Measurements from ENCODE around the gene KIZ. TPM values are rescaled to one million over a fixed set of nuclear protein-coding genes. Genes with fewer than 3 reads are reported as not detected.

Gene KIZ
- total RNA-seq, 1 donor from 2014 or later = 21.1 TPM

DNA sequence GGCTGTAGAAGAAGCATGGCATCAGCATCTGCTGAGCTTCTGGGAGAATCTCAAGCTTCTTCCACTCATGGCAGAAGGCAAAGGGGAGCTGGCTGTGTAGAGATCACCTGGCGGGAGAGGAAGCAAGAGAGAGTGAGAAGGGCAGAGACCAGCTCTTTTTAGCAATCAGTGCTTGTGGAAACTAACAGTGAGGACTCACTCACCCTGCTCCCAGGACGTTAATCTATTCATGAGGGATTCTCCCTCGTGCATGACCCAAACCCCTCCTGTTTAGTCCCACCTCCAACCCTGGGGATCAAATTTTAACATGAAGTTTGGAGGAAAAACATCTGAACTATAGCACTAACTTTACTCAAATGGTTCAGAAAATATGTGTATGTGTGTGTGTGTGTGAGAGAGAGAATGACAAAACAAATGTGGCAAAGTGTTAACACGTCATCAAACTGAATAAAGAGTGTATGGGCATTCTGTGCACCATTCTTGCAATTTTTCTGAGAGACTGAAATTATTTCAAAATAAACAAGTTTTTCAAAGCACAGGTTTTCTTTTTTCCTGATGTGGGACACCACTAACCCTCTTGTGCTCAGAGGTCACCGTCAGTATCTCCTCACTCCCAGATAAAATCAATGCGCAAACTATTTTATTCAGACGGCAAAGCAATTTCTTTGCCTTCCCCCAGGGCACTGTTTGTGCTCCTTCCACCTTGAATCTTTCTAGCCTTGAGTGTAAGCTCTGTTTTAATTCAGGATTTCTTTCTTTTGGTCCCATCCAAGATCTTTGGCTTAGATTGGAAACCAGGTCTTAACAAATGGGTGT, 154.0 kb downstream of the KIZ start:
- TF ChIP-seq, protein P1, sequence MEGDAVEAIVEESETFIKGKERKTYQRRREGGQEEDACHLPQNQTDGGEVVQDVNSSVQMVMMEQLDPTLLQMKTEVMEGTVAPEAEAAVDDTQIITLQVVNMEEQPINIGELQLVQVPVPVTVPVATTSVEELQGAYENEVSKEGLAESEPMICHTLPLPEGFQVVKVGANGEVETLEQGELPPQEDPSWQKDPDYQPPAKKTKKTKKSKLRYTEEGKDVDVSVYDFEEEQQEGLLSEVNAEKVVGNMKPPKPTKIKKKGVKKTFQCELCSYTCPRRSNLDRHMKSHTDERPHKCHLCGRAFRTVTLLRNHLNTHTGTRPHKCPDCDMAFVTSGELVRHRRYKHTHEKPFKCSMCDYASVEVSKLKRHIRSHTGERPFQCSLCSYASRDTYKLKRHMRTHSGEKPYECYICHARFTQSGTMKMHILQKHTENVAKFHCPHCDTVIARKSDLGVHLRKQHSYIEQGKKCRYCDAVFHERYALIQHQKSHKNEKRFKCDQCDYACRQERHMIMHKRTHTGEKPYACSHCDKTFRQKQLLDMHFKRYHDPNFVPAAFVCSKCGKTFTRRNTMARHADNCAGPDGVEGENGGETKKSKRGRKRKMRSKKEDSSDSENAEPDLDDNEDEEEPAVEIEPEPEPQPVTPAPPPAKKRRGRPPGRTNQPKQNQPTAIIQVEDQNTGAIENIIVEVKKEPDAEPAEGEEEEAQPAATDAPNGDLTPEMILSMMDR (IDR thresholded peaks at IDR 0.05; ENCODE audit: unreplicated experiment) = no peak
- Mint-ChIP-seq H3K27ac (no peak overlapping the region), H3K36me3 (no peaks in the 10 kb centered on the region), H3K4me1 (no peaks in the 10 kb centered on the region), H3K27me3 (ENCODE audit: low read depth) (peaks cover 30% of the 10 kb centered on the region), H3K4me3 (no peak overlapping the region), H3K9me3 (peaks cover 7% of the 10 kb centered on the region)
- DNase-seq (ENCODE audit: low spot score in 2 of 2, unreplicated experiment in 2 of 2) = no peak

DNA sequence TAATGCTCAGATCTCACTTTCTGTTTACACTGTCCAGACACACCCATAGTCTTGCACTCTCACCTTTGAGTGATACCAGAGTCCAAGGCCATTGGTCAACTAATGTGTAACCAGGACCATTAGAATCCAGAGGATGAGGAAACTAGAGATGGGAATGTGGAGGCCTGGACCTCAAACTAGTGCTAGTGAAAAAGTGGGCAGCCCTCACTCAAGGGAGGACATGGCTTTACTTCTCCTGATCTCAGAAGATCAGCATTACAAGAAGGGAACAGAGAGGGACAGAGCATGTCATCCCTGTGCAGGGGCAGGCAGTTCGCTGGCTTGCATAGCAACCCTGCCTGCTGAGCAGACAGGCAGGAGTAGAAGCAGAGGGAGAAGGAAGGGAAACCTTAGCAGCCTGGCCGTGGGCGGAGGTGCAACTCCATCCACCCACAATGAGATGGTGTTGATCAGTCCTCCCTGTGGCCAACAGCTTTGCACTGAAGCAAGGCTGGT, 154.7 kb downstream of the KIZ start:
- Mint-ChIP-seq H3K4me1 (no peaks in the 10 kb centered on the region), H3K27ac (no peak overlapping the region), H3K9me3 (peaks cover 11% of the 10 kb centered on the region), H3K27me3 (ENCODE audit: low read depth) (peaks cover 27% of the 10 kb centered on the region), H3K36me3 (no peaks in the 10 kb centered on the region), H3K4me3 (no peak overlapping the region)
- no peak for DNase-seq (ENCODE audit: low spot score in 2 of 2, unreplicated experiment in 2 of 2)
- TF ChIP-seq, protein P1 (IDR thresholded peaks at IDR 0.05; ENCODE audit: unreplicated experiment) = no peak

DNA sequence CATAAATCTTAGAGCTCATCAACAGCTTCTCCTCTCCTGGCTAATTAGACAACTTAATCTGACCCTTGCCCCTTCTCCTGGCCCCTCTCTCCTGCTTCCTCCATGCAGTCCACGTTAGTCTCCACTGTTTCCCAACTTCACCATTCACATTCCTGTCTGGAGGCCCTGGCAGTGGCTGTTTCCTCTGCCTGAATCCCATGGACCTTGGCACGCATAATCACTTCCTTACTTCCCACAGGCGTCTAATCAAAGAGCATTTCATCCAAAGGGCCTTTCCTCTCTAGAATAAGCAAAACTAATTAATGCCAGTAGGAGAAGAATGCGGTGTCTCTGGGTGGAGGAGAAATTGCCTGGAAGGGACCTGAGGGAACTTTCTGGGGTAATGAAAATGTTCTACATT, 160.9 kb downstream of the KIZ start:
- Mint-ChIP-seq H3K27me3 (ENCODE audit: low read depth) (peaks cover 25% of the 10 kb centered on the region), H3K9me3 (peaks cover 21% of the 10 kb centered on the region), H3K36me3 (no peaks in the 10 kb centered on the region), H3K4me1 (no peaks in the 10 kb centered on the region), H3K27ac (no peak overlapping the region), H3K4me3 (no peak overlapping the region)
- TF ChIP-seq, protein P1 (IDR thresholded peaks at IDR 0.05; ENCODE audit: unreplicated experiment) = no peak
- DNase-seq (ENCODE audit: low spot score in 2 of 2, unreplicated experiment in 2 of 2) = no peak

DNA sequence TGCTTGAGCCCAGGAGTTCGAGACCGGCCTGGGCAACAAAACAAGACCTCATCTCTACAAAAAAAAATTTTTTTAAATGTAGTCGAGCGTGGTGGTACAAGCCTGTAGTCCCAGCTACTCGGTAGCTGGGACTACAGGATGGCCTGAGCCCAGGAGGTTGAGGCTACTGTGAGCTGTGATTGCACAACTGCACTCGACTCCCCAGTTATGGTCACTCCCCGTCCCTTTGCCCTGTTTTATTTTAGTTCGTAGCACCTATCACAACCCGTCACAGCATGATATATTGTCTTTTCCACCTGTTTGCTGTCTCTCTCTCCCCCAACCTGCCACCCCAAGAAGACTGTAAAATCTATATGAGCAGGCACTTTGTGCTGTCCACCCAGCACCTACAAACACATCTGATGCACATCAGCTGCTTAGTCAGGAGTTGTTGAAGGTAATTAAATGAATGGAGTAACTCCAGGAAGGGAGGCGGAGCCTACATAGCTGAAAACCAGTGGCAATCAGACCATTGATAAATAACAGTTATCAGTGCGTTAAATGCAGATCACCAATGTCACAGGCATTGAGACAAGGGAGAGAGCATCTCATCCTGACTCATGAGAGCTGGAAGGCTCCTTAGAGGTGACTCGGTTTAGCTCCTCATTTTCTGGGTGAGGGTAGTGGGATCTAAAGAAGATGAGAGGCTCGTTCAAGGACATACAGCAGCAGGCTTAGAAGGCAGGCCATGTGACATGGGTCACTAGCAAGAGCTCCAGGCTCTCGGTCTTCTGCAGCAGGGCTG, 162.9 kb downstream of the KIZ start:
- Mint-ChIP-seq H3K27ac (no peak overlapping the region), H3K4me3 (no peak overlapping the region), H3K9me3 (peaks cover 14% of the 10 kb centered on the region), H3K4me1 (no peaks in the 10 kb centered on the region), H3K36me3 (no peaks in the 10 kb centered on the region), H3K27me3 (ENCODE audit: low read depth) (peaks cover 32% of the 10 kb centered on the region)
- TF ChIP-seq, protein P1 (IDR thresholded peaks at IDR 0.05; ENCODE audit: unreplicated experiment) = no peak
- no peak for DNase-seq (ENCODE audit: low spot score in 2 of 2, unreplicated experiment in 2 of 2)

DNA sequence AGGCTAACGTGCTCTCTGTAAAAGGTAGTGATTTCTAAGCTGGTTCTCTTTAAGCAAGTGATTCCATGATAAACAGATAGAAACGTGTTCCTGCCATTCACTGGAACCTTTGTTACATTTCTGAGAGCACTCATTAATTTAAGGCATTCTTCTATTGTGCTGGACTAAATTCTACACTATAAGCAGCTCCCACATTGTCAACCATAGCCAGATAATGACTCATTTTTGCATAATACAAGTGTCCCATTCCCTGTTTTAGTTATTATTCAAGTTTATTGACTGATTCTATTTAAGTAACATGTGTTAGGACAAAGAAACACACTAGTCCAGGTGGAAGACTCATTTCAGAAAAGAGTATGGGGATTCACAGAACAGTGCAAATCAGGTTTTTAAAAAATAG, 163.8 kb downstream of the KIZ start:
- Mint-ChIP-seq H3K27ac (no peak overlapping the region), H3K27me3 (ENCODE audit: low read depth) (peaks cover 39% of the 10 kb centered on the region), H3K36me3 (no peaks in the 10 kb centered on the region), H3K4me3 (no peak overlapping the region), H3K4me1 (no peaks in the 10 kb centered on the region), H3K9me3 (peaks cover 14% of the 10 kb centered on the region)
- no peak for DNase-seq (ENCODE audit: low spot score in 2 of 2, unreplicated experiment in 2 of 2)
- TF ChIP-seq, protein P1 (IDR thresholded peaks at IDR 0.05; ENCODE audit: unreplicated experiment) = no peak

All from mesothelial cell of epicardium (in vitro differentiated cells).